Myometrial cell (primary cell): ENCODE results near the gene CAMSAP2. TPM values are rescaled to one million over a fixed set of nuclear protein-coding genes. Genes with fewer than 3 reads are reported as not detected.

Source experiments
- total RNA-seq: library from RNA; depleted of rRNA; stranded (reverse); fragments of >200 nt; gene quantifications from 2 replicates; pipeline ENCODE4 v1.2.3, GENCODE V29; 2015

CAMSAP2 gene, protein sequence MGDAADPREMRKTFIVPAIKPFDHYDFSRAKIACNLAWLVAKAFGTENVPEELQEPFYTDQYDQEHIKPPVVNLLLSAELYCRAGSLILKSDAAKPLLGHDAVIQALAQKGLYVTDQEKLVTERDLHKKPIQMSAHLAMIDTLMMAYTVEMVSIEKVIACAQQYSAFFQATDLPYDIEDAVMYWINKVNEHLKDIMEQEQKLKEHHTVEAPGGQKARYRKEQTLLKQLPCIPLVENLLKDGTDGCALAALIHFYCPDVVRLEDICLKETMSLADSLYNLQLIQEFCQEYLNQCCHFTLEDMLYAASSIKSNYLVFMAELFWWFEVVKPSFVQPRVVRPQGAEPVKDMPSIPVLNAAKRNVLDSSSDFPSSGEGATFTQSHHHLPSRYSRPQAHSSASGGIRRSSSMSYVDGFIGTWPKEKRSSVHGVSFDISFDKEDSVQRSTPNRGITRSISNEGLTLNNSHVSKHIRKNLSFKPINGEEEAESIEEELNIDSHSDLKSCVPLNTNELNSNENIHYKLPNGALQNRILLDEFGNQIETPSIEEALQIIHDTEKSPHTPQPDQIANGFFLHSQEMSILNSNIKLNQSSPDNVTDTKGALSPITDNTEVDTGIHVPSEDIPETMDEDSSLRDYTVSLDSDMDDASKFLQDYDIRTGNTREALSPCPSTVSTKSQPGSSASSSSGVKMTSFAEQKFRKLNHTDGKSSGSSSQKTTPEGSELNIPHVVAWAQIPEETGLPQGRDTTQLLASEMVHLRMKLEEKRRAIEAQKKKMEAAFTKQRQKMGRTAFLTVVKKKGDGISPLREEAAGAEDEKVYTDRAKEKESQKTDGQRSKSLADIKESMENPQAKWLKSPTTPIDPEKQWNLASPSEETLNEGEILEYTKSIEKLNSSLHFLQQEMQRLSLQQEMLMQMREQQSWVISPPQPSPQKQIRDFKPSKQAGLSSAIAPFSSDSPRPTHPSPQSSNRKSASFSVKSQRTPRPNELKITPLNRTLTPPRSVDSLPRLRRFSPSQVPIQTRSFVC (N-terminal part only)
- total RNA-seq: 10.4 and 12.8 TPM in 2 replicates

GRCh38 chr1:200738327-200738948, at the start of gene CAMSAP2:
Gene CAMSAP2 (plus strand): TSS chr1:200738893. CDS start chr1:200739828, 935 bp downstream.

GRCh38 chr1:200872446-200873115, 133.9 kb downstream of the CAMSAP2 start, which contains the start of gene GPR25:
Gene GPR25 (plus strand): TSS chr1:200872981. CDS start chr1:200873038, 57 bp downstream.

DNA sequence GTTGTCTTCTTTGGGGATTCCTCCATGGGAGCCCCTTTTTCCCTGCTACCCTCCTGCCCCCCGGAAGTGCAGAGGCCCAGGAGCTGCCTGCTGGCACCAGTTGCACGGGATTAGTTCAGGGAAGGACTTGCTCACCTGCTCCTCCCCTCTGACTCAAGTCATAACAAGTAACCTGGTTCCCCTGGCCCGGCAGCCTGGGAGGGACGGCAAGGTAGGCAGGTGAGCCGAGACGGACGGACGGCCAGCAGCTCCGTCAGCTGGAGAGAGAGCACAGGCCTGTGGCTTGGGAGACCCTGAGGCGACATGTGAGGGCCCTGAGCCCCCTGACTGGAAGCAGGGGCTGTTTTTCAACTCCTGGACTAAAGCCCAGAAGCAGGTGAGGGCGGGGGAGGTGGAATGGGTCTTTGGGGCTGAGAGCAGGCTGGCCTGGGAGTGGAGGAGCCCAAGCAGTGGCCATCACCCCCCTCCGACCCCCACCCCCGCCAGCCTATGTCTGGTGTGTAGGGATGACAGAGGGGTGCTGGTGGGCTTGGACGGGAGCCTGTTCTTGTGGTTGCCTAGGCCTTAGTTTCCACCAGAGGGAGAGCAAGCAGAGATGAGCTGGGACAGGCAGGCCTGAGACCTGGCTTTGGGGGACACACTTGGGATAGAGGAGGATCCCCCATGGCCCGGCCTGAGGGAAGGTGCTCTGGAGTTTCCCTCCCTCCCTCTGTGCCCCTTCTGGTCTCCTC, 156.2 kb downstream of the CAMSAP2 start, which contains the start of gene INAVA:
TSS of gene INAVA (plus strand) at position 189 of the 731 bp plus-strand sequence. CDS start 3,501 bp downstream, outside the sequence.

Other genes starting within 250 kb of the CAMSAP2 start
- gene KIF14, start 118.1 kb upstream of the CAMSAP2 start, total RNA-seq: 8.6 and 12.6 TPM in 2 replicates
- gene DDX59, start 69.0 kb upstream of the CAMSAP2 start, total RNA-seq: 13.3 and 14.4 TPM in 2 replicates
- not detected in 2 replicates for gene GPR25, start 134.1 kb downstream of the CAMSAP2 start, total RNA-seq
- not detected in 2 replicates for gene INAVA, start 156.0 kb downstream of the CAMSAP2 start, total RNA-seq